Central memory CD4-positive, alpha-beta T cell (primary cell): ENCODE results near the gene SSX5.
"Not testable (repeated sequence)": the region's sequence is repeated elsewhere in the genome, so short reads cannot be mapped to it uniquely, and the experiment has no call there.

ENCODE experiments used
- DNase-seq: peaks from one replicate; pipeline ENCODE4 v3.0.0; 2022
- total RNA-seq, 3 experiments: gene quantifications; one replicate each; lab custom pipeline; 2026; lab: John Stamatoyannopoulos, UW

The SSX5 gene, protein sequence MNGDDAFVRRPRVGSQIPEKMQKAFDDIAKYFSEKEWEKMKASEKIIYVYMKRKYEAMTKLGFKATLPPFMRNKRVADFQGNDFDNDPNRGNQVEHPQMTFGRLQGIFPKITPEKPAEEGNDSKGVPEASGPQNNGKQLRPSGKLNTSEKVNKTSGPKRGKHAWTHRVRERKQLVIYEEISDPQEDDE
- total RNA-seq: 0 to 0.04 (median 0) reads per million in 3 experiments

DNA sequence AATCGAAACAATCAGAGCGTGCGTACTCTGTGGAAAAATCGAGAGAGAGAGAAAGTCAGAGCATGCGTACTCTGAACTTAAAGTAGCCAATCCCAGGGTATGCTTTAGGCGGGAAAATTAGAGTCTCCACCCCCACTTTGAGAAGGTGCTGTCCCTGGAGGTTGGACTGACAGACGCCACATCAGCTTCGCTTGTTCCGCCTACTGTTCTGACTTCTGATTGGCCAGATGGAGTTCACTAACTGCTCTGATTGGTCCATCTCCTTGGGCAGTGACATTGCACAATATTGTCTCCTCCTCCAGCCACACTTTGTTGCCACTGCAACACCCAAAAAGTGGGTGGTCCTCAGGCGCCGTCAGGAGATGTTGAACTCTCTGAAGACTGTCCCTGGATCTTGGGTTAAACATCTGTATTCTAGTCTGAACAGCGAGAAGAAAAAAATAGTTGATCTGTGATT is at the start of gene SSX5:
Gene SSX5 (minus strand): TSS at position 51 of the 457 bp plus-strand sequence. CDS start 1,437 bp downstream, outside the sequence.
- DNase-seq: no peak

DNA sequence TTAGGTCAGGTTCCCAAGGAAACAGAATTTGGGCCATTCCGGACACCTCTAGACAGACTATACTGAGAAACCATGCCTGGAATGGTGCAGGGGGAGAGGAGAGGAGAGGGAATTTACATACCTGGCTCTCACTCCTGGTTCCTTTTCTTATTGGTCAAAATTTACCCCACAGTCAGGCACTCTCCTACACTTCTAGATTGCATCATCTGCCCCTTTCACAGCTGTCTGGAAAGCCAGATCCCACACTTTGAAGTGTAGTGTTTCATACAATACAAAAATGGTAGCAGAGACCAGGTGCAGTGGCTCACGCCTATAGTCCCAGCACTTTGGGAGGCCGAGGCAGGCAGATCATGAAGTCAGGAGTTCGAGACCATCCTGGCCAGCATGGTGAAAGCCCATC is 27.6 kb upstream of the SSX5 start:
- not testable (repeated sequence) for DNase-seq

DNA sequence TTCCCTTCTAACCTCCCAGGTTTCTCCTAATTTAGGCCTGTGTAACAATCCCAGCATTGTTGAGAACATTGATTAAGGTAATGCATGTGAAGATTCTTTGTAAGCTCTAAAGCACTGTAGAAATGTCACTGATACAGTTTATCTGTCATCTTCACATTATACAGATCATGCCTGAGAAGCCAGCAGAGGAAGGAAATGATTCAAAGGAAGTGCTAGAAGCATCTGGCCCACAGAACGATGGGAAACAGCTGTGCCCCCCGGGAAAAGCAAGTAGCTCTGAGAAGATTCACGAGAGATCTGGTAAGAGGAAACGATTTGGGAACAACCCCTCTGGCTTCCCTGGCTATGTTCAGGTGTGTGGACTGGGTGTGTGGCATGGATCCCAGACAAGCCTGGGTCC is 17.7 kb upstream of the SSX5 start:
- not testable (repeated sequence) for DNase-seq

DNA sequence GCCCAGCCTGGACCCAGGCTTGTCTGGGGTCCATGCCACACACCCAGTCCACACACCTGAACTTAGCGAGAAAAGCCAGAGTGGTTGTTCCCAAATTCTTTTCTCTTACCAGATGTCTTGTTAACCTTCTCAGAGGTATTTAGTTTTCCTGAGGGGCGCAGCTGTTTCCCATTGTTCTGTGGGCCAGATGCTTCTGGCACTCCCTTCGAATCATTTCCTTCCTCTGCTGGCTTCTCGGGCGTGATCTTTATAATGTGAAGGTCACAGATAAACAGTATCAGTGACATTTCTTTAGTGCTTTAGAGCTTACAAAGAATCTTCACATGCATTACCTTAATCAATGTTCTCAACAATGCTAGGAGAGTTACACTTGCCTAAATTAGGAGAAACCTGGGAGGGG is 6.6 kb downstream of the SSX5 start:
- DNase-seq: not testable (repeated sequence)

DNA sequence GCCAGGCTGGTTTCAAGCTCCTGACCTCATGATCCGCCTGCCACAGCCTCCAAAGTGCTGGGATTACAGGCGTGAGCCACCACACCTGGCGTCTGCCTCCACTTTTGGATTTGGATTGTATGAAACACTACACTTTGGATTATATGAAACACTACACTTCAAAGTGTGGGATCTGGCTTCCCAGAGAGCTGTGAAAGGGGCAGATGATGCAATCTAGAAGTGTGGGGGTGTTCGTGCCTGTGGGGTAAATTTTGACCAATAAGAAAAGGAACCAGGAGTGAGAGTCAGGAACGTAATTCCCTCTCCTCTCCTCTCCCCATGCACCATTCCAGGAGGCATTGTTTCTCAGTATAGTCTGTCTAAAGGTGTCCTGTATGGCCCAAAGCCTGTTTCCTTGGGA is 14.7 kb downstream of the SSX5 start:
- not testable (repeated sequence) for DNase-seq

DNA sequence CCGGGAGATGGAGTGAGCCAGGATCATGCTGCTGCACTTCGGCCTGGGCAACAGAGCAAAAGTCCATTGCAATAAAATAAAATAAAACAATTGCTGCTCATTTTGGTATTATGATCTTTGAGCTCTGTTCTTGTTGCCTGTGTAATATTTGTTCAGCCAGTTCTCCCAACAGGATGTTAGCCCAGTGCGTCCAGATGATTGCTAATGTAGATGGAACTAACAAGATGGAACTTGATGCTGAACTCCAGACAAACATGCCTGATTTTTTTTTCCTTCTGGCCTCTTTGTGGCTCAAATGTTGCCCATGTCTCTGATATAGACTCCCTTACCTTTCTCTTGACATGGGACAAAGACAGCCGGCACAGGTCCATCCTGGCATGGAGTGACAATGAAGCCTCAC is 15.8 kb downstream of the SSX5 start:
- DNase-seq: no peak

DNA sequence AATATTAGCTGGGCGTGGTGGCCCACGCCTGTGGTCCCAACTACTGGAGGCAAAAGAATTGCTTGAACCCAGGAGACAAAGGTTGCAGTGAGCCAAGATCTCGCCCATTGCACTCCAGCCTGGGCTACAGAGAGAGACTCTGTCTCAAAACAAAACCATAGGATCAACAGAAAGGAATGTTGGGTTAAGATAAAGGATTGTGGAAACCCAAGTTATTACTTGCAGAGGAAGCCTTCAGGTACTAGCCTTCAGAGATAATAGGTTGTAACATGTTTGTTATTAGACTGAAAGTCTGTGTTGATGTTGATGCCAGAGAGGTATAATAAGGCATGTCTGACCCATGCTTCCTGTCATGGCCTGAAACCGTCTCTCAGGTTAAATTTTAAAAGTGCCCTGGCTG is 16.9 kb downstream of the SSX5 start:
- no peak for DNase-seq

DNA sequence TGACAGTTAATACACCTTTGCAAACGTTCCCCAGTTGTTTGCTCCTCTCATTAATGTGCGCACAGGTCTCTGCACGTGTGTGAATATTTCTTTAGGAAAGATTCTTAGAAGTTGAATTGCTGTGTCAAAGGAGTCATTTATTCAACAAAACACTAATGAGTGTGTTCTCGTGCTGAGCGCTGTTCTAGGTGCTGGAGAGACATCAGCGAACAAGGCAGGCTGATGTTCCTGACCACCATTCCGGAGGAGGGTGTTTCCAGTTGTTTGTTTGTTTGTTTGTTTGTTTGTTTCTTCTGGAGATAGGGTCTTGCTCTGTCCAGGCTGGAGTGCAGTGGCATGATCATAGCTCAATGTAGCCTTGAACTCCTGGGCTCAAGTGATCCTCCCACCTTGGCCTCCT is 30.3 kb downstream of the SSX5 start:
- DNase-seq: not testable (repeated sequence)

DNA sequence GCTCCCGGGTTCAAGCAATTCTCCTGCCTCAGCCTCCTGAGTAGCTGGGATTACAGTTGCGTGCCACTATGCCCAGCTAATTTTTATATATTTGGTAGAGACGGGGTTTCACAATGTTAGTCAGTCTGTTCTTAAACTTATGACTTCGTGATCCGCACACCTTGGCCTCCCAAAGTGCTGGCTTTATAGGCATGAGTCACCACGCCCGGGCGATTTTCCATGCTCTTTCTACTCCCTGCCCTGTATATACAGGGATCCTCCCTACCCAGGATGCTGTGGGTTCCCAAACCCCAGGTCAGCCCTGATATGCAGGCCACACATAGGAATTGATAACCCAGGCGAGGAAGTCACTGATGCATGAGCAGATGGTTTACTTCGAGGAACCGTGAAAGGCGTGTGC is 31.4 kb downstream of the SSX5 start:
- no peak for DNase-seq

DNA sequence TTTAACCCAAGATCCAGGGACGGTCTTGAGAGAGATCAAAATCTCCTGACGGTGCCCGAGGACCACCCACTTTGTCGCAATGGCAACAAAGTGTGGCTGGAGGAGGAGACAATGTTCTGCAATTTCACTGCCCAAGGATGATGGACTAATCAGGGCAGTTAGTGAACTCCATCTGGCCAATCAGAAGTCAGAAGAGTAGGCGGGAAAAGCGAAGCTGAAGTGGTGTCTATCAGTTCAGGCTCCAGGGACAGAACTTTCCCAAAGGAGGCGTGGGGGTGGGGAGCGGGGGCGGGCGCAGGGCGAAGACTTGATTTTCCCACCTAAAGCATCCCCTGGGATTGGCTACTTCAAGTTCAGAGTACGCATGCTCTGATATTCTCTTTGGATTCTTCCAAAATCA is 40.6 kb downstream of the SSX5 start:
- DNase-seq: no peak

DNA sequence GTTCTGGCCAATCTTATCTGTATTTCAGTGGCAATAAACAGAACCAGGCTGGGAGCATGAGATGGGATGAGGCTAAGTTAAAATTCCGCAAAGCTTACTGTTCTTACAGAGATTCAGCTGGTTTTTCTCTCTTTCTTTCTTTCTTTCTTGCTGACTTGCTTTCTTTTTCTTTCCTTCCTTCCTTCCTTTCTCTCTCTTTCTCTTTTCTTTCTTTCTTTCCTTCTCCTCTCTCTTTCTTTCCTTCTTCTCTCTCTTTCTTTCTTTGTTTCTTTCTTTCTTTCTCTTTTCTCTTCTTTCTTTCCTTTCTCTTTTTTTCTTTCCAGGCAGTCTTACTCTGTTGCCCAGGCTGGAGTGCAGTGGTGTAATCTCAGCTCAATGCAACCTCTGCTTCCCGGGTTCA is 41.8 kb downstream of the SSX5 start:
- no peak for DNase-seq

DNA sequence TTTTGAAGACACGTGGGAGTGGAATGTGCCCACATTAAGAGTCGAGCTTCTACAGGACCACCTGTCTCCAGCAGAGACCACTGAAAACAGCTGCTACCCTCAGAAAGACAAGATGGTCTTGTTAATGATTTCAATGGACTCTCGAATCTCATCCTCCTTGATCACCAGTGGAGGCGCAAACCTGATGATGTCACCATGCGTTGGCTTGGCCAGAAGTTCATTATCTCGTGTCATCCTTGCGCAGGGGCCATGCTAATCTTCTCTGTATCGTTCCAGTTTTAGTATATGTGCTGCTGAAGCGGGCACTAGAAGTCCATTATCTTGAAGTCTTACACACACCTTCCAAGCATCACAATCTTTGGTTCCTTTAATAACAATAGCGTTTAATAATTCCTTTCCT is 42.8 kb downstream of the SSX5 start:
- no peak for DNase-seq

DNA sequence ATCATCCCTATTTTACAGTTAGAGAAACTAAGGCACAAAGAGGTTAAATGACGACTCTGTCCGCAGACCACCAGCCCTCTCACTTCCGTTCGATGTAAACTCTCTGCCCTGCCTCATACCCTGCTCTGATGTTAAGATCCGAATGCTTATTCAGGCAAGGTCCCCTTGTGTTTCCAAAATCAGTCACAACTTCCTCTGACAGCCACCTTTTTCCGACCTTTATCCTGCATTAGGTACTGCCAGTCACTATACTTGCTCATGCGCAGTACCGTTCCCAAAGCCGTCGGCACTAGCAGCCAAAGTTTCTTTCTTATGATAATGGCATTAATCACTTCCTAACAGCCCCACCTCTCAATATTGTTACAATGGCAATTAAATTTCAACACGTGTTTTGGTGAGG is 53.9 kb downstream of the SSX5 start:
- not testable (repeated sequence) for DNase-seq

DNA sequence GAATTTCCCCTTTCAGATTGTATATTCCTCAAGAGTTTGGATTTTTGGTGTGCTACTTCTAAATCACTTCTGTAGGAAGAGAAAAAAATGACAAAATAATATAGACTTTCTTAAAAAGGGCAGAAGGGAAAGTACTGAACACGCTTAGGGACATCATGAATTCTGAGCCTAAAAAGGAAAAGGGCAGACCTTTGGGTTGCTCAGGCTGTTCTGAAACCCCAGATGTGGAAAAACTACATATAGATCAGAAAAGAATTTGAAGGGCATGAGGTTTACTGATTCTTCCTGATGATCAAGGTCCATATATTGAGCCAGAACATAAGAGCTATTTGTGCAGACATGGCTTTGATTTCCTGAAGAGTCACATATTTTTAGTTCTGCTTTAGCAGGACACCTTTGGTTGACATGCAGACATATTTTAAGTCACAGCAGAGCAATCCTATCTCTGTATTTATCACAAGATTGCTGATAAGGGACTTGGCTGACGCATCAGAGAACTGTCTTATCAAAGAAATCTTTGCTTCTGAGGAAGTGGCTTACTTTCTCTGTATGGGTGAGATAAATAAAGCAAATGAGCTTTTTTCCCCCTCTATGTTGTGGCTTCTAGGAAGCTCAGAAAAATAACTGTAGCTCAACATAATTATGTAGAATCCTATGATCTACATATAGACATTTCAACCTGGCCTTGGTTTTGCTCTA is 54.6 kb downstream of the SSX5 start:
- DNase-seq: not testable (repeated sequence)

DNA sequence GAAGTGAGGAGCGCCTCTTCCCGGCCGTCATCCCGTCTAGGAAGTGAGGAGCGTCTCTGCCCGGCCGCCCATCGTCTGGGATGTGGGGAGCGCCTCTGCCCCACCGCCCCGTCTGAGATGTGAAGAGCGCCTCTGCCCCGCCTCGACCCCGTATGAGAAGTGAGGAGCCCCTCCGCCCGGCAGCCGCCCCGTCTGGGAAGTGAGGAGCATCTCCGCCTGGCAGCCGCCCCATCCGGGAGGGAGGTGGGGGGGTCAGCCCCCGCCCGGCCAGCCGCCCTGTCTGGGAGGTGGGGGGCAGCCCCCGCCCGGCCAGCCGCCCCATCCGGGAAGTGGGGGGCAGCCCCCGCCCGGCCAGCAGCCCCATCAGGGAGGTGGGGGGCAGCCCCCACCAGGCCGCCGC is 57.5 kb downstream of the SSX5 start:
- not testable (repeated sequence) for DNase-seq
